HL-60 (cell line): ENCODE results near the gene ACSF3.

Experiments used
- DNase-seq, 2 experiments: peaks; one replicate each; pipeline ENCODE4 v3.0.0-alpha.2; 2010 to 2020; ENCODE audit warnings: low read depth in 1 of 2, low spot score in 1 of 2
- H3K27ac ChIP-seq: fragments of 250-450 bp; sonication (Bioruptor Pico); replicated peaks from 2 replicates; pipeline ENCODE4 v1.5.1; 2020; ENCODE audit warnings: mild to moderate bottlenecking, moderate library complexity
- H3K27me3 ChIP-seq: fragments of 250-450 bp; sonication (Bioruptor Pico); 2 replicates; pipeline ENCODE4 v1.5.1; 2021; ENCODE audit warnings: mild to moderate bottlenecking, moderate library complexity; ENCODE audit not compliant: insufficient read depth, poor library complexity, severe bottlenecking
- H3K4me3 ChIP-seq: replicated peaks from 2 replicates; pipeline ENCODE4 v1.5.1; 2011; ENCODE audit warnings: mild to moderate bottlenecking, control low read depth, low read length; ENCODE audit not compliant: insufficient read depth
- GABPA ChIP-seq: IDR thresholded peaks from 2 replicates; pipeline ENCODE4 v1.6.1; 2012; ENCODE audit warnings: low read depth
- POLR2AphosphoS5 ChIP-seq: IDR thresholded peaks from 2 replicates; pipeline ENCODE4 v1.6.1; 2012; ENCODE audit warnings: low read depth
- SPI1 ChIP-seq: IDR thresholded peaks from 2 replicates; pipeline ENCODE4 v1.6.1; 2012; ENCODE audit warnings: low read depth, mild to moderate bottlenecking, borderline replicate concordance
- TF ChIP-seq, protein P1 (sequence below): IDR thresholded peaks from one replicate; pipeline ENCODE4 v1.5.1; 2011; ENCODE audit warnings: low read length, control low read depth, inconsistent platforms; ENCODE audit not compliant: insufficient read depth
- TF ChIP-seq, protein P2 (sequence below): IDR thresholded peaks from 2 replicates; pipeline ENCODE4 v1.6.1; 2012; ENCODE audit warnings: low read depth; ENCODE audit not compliant: insufficient replicate concordance

ACSF3 gene

DNA sequence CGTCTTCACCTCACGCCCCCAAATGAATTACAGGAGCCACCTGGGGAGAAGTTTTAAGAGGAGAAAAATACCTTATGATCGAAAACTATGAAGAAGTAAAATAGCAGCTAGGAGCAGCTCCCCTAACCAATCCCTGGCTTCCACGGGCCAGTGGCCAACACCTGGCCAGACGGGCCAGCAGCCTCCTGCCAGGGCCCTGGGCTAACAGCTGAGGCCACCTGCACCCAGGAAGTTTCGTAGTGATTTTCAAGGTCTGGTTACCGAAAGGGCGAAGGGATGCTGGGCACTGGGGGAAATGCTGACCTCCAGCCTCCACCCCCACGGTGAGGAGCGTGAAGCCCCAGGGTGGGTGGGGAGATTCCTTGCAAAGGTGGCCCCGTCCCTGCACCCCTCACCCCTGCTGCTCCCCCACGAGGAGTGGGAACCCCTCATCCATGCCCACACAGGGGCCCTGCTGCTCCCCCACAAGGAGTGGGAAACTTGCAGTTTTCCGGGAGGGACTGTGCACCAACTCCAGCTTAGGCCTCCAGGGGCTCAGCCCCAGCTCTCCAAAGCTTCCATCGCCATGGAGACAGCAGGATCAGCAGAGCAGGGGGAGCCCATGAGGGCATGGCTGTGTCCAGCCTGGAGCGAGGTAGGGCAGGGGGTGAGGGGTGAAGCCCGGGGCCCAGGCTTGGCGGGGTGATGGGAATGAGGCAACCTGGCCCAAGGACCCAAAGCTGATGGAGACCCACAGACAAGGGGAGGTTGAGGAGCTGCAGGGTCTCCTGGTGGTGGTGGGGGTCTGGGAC is 31.9 kb upstream of the ACSF3 start:
- no peak overlapping the region for H3K27ac ChIP-seq
- H3K27me3 ChIP-seq: no peaks in the 10 kb centered on the region
- TF ChIP-seq SPI1 (no peak), GABPA (no peak), POLR2AphosphoS5 (no peak)
- TF ChIP-seq, protein P1, sequence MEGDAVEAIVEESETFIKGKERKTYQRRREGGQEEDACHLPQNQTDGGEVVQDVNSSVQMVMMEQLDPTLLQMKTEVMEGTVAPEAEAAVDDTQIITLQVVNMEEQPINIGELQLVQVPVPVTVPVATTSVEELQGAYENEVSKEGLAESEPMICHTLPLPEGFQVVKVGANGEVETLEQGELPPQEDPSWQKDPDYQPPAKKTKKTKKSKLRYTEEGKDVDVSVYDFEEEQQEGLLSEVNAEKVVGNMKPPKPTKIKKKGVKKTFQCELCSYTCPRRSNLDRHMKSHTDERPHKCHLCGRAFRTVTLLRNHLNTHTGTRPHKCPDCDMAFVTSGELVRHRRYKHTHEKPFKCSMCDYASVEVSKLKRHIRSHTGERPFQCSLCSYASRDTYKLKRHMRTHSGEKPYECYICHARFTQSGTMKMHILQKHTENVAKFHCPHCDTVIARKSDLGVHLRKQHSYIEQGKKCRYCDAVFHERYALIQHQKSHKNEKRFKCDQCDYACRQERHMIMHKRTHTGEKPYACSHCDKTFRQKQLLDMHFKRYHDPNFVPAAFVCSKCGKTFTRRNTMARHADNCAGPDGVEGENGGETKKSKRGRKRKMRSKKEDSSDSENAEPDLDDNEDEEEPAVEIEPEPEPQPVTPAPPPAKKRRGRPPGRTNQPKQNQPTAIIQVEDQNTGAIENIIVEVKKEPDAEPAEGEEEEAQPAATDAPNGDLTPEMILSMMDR: no peak
- TF ChIP-seq, protein P2, sequence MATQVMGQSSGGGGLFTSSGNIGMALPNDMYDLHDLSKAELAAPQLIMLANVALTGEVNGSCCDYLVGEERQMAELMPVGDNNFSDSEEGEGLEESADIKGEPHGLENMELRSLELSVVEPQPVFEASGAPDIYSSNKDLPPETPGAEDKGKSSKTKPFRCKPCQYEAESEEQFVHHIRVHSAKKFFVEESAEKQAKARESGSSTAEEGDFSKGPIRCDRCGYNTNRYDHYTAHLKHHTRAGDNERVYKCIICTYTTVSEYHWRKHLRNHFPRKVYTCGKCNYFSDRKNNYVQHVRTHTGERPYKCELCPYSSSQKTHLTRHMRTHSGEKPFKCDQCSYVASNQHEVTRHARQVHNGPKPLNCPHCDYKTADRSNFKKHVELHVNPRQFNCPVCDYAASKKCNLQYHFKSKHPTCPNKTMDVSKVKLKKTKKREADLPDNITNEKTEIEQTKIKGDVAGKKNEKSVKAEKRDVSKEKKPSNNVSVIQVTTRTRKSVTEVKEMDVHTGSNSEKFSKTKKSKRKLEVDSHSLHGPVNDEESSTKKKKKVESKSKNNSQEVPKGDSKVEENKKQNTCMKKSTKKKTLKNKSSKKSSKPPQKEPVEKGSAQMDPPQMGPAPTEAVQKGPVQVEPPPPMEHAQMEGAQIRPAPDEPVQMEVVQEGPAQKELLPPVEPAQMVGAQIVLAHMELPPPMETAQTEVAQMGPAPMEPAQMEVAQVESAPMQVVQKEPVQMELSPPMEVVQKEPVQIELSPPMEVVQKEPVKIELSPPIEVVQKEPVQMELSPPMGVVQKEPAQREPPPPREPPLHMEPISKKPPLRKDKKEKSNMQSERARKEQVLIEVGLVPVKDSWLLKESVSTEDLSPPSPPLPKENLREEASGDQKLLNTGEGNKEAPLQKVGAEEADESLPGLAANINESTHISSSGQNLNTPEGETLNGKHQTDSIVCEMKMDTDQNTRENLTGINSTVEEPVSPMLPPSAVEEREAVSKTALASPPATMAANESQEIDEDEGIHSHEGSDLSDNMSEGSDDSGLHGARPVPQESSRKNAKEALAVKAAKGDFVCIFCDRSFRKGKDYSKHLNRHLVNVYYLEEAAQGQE: no peak
- DNase-seq: no peak
- H3K4me3 ChIP-seq: no peak overlapping the region

DNA sequence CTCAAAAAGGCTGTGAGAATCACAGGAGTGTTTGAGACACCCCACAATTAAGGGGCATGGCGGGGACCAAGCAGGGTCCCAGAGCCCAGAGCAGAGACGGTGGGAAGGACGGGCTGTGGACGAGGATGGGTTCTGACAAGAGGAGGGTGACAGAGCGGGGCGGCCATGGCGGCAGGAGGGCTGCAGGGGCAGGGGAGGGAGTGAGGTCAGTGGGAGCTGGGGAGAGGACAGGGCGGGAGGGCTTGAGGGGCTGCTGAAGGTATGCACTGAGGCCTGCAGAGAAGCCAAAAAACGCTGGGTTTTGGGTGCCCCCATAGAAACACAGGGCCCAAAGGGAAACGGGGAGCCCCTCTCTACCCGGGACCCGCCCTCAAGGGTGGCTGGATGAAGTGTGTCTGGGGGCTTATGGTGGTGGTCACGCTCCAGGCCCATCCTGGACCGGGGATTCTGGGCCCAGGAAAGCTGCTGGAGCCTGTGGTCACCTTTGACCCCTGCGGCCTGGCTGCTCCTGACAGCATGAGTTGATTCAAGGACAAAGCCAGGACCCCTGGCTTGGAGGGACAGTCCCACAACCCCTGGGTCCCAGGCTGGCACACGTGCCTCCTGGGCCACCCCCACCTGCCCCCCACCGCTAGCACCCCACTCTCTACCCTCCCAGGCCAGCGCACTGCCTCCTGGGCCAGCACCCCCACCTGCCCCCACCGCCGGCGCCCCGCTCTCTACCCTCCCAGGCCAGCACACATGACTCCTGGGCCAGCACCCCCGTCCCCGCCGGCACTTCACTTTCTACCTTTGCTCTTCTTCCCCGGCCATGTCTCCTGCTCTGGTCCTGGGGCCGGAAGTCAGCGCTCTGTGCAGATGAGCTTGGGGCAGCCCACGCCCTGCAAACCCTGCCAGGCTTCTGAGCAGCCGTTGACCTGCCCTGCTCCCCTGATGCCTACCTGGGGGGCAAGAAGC is 31.0 kb upstream of the ACSF3 start:
- H3K27ac ChIP-seq: no peak overlapping the region
- H3K27me3 ChIP-seq: no peaks in the 10 kb centered on the region
- TF ChIP-seq GABPA (no peak), SPI1 (no peak), POLR2AphosphoS5 (no peak)
- TF ChIP-seq, protein P2: no peak
- TF ChIP-seq, protein P1: no peak
- no peak overlapping the region for H3K4me3 ChIP-seq
- no peak for DNase-seq

GRCh38 chr16:89063768-89064320 is 29.8 kb upstream of the ACSF3 start:
- Histone ChIP-seq H3K4me3 (no peak overlapping the region), H3K27ac (no peak overlapping the region), H3K27me3 (no peaks in the 10 kb centered on the region)
- DNase-seq: no peak
- TF ChIP-seq GABPA: no peak
- TF ChIP-seq, protein P1: no peak
- TF ChIP-seq POLR2AphosphoS5: no peak
- TF ChIP-seq, protein P2: no peak
- no peak for TF ChIP-seq SPI1
